ENCODE measurements around the gene NDUFAF4.
A peak's percentile ranks its signal among the peaks of the same experiment; 100 is the strongest.

NDUFAF4 gene

GRCh38 chr6:96926425-96926824 is 28.7 kb upstream of the NDUFAF4 start:
- H3K36me3 ChIP-seq, result no peaks in the 10 kb centered on the region
- no peaks in the 10 kb centered on the region for H3K27me3 ChIP-seq
- H3K4me3 ChIP-seq, result no peak overlapping the region
- intact Hi-C loops (cut with DNase I; ENCODE audit: low total_unique reads), result no loop called here
- H3K27ac ChIP-seq, result no peak overlapping the region
- TF ChIP-seq CTCF (IDR thresholded peaks at IDR 0.05), result no peak
- H3K9me3 ChIP-seq, result no peaks in the 10 kb centered on the region
- no peak for DNase-seq
- peaks cover 0 to 12% (median 4%) of the 10 kb centered on the region in 4 donors for H3K4me1 ChIP-seq

GRCh38 chr6:96925290-96925687 is 27.6 kb upstream of the NDUFAF4 start:
- TF ChIP-seq CTCF (IDR thresholded peaks at IDR 0.05), result no peak
- Histone ChIP-seq H3K4me1 (peaks cover 0 to 12% (median 4%) of the 10 kb centered on the region in 4 donors), H3K9me3 (no peaks in the 10 kb centered on the region), H3K36me3 (no peaks in the 10 kb centered on the region), H3K4me3 (peak overlapping the region; percentile 66 to 71), H3K27me3 (no peaks in the 10 kb centered on the region), H3K27ac (peak overlapping the region in 1 of 2 donors; percentile 84)
- DNase-seq, result no peak
- intact Hi-C loops (cut with DNase I; ENCODE audit: low total_unique reads), result no loop called here

DNA sequence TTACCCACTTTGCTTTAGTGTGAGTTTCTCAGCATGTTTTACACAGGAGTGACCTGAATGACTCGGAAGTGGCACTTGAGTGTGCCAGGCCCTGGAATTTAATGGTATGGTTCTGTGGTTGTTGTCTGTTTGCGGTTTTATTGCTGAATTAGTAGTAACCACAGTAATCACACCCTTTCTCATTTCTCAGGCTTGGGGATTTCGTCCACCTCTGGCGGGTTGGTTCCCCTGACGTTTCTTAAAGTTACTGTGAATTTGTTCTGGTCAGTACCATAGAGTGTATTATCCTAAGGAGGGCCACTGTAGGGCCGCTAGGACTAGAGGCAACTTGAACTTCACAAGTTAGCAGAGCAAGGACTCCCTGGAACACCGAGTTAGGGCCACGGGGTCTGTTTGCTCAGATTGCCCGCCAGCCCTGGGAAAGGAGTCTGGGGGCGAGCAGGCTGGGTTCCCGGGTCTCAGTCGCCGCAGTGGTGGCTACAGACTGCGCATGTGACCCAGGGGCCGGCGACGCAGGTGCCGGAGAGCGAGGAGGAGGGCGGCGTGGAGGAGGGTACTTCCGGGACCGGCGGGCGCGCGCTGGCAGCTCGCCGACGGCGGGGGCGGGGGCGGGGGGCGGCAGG is 26.3 kb upstream of the NDUFAF4 start:
- Histone ChIP-seq H3K27me3 (no peaks in the 10 kb centered on the region), H3K27ac (peak overlapping the region; percentile 82 to 84), H3K4me3 (peak overlapping the region; percentile 66 to 71), H3K36me3 (no peaks in the 10 kb centered on the region), H3K9me3 (no peaks in the 10 kb centered on the region), H3K4me1 (peaks cover 0 to 12% (median 4%) of the 10 kb centered on the region in 4 donors)
- DNase-seq, result no peak
- intact Hi-C loops (cut with DNase I; ENCODE audit: low total_unique reads), result no loop called here
- no peak for TF ChIP-seq CTCF (IDR thresholded peaks at IDR 0.05)

DNA sequence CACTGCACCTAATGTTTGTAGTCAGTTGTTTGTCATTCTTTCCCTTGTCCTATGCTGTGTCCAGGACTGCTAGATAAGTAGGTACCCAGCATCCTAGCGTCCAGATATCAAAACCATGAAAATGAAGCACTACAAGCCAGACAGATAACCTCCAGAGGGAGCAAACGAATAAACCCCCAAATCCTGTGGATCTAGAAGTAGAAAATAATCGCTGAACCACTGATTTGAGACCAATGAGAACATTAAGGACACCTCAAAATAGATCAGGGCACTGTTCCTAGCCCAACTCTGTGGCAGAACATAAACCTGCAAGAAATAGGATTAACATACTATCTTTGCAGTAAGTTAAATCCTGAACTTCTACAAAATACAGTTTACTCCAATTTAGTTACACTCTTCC is 25.7 kb upstream of the NDUFAF4 start:
- Histone ChIP-seq H3K4me3 (peak overlapping the region in 1 of 2 donors; percentile 71), H3K9me3 (no peaks in the 10 kb centered on the region), H3K4me1 (peaks cover 0 to 12% (median 4%) of the 10 kb centered on the region in 4 donors), H3K27me3 (no peaks in the 10 kb centered on the region), H3K36me3 (no peaks in the 10 kb centered on the region), H3K27ac (peak overlapping the region; percentile 82 to 84)
- TF ChIP-seq CTCF (IDR thresholded peaks at IDR 0.05), result no peak
- intact Hi-C loops (cut with DNase I; ENCODE audit: low total_unique reads), result no loop called here
- DNase-seq, result no peak

GRCh38 chr6:96917098-96917497 is 19.4 kb upstream of the NDUFAF4 start:
- intact Hi-C loops (cut with DNase I; ENCODE audit: low total_unique reads), result loop anchor here (5.0 kb wide), 1 partner anchor 135 kb away; no protein-coding TSS in a partner anchor

More at GRCh38 chr6:96917098-96917497, 19.4 kb upstream of the NDUFAF4 start:
- H3K27ac ChIP-seq, result no peak overlapping the region
- H3K9me3 ChIP-seq, result no peaks in the 10 kb centered on the region
- no peak for DNase-seq
- H3K27me3 ChIP-seq, result no peaks in the 10 kb centered on the region
- no peaks in the 10 kb centered on the region for H3K36me3 ChIP-seq
- no peak for TF ChIP-seq CTCF (IDR thresholded peaks at IDR 0.05)
- no peaks in the 10 kb centered on the region for H3K4me1 ChIP-seq
- no peak overlapping the region for H3K4me3 ChIP-seq

Measured in tibial artery (tissue), 4 donors.